Astrocyte of the cerebellum (primary cell): ENCODE measurements around the gene VSX2.

Experiments used
- DNase-seq: peaks from one replicate; pipeline ENCODE4 v3.0.0-alpha.2; 2011; ENCODE audit warnings: low read depth
- H3K4me3 ChIP-seq: 2 replicates; pipeline ENCODE4 v1.5.1; 2011; ENCODE audit warnings: mild to moderate bottlenecking, low read depth, low read length, moderate library complexity
- in situ Hi-C: cut with HindIII; loops from 2 replicates; pipeline ENCODE4 v1.10.0; 2017; ENCODE audit warnings: low sequenced_read_pairs
- TF ChIP-seq, protein P1 (sequence below): IDR thresholded peaks from 2 replicates; pipeline ENCODE4 v1.5.1; 2012; ENCODE audit warnings: low read length, low read depth, moderate library complexity, mild to moderate bottlenecking; ENCODE audit errors: missing control alignments

Gene VSX2

DNA sequence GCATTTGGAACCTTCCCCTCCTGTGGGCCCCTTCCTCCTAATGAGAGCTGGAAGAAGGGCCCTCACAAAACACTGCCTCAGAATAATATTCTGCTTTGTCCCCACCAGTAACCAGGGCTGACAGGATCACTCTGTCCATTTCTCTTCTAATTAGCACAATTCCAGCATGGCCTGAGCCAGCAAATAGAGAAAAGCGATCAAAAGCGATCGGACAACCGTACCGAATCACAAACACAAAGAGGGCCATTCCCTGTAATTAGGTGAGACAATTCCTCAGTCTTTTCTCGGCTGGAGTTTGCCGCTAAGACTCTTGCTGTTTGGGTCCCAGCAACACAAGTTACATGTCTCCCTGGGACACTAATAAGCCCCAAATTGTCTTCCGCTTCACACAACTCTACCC is 35.6 kb upstream of the VSX2 start:
- TF ChIP-seq, protein P1, sequence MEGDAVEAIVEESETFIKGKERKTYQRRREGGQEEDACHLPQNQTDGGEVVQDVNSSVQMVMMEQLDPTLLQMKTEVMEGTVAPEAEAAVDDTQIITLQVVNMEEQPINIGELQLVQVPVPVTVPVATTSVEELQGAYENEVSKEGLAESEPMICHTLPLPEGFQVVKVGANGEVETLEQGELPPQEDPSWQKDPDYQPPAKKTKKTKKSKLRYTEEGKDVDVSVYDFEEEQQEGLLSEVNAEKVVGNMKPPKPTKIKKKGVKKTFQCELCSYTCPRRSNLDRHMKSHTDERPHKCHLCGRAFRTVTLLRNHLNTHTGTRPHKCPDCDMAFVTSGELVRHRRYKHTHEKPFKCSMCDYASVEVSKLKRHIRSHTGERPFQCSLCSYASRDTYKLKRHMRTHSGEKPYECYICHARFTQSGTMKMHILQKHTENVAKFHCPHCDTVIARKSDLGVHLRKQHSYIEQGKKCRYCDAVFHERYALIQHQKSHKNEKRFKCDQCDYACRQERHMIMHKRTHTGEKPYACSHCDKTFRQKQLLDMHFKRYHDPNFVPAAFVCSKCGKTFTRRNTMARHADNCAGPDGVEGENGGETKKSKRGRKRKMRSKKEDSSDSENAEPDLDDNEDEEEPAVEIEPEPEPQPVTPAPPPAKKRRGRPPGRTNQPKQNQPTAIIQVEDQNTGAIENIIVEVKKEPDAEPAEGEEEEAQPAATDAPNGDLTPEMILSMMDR: no peak
- DNase-seq: no peak
- no peak overlapping the region for H3K4me3 ChIP-seq
- in situ Hi-C loops: no loop called here

DNA sequence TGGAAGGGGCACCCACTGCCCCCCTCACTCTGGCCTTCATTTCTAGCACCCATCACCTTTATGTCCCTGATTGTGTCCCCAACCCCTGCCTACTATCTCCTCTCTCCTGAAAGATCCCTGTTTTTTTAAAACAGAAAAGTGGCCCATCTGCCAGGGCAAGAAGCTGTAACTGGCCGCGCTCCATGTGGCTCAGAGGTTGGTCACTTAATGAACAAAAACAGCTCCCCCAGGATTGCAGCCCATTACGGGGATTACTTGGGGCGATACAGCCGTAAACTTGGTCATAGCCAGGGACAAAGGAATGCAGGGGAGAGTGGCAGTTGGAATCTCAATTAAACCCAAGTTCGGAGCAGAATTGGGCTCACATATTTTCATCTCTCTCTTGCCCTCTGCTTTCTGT is 34.8 kb upstream of the VSX2 start:
- TF ChIP-seq, protein P1: no peak
- in situ Hi-C loops: no loop called here
- H3K4me3 ChIP-seq: no peak overlapping the region
- DNase-seq: no peak

DNA sequence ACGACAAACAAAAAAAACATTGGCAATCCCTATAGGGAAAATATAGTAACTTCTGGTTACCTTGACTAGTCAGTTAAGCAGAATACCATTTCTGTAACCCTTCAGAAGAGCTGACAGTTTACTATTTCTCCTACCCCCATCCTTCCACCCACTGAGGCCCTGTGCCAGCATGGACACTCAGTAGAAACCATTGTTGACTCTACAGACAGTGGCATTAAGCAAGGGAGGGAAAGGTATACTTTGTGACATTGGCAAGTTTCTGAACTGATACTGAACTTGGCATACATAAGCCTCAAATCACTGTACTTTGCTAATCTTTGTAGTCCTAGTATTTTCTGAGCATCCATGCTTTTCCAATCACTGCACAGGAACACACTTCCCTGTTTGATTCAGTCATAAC is 33.4 kb upstream of the VSX2 start:
- no peak for DNase-seq
- TF ChIP-seq, protein P1: no peak
- in situ Hi-C loops: no loop called here
- H3K4me3 ChIP-seq: no peak overlapping the region

DNA sequence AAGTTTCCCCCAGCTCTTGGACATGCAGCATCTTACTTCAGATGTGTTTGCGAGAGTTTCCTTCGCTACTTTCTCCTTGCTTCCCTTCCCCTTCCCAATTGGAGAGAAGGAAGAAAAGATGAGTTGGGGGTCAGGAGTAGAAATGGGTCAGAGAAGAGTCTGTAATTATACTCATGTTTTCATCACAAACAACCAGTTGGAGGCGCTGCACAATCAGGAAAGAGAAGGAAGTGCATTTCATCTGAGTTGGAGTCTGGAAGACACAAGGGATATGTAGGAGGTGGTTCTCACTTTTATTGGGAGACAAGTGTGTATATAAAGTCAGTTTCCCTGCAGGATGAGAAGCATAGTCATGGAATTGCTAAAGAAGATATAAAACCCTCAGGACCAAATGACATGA is 31.3 kb upstream of the VSX2 start:
- TF ChIP-seq, protein P1: no peak
- DNase-seq: no peak
- in situ Hi-C loops: no loop called here
- no peak overlapping the region for H3K4me3 ChIP-seq

DNA sequence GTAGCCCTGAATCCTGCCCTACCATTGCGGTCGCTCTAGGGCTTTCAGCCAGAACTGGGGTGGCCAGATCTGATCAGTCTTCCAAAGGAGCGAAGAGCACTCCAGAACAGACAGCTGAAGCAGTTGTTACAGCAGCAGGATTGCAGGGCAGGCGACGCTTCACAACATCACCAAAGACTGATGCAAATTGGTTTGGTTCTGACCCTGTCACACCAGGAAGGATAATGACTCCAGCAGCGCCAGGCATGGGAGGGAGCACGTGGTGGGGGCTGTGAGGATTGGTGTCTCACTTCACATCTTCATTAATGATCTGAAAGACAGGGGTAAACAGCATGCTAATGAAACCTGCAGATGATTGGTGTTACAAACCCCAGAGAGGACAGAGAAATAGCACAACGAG is 30.6 kb upstream of the VSX2 start:
- no peak for DNase-seq
- TF ChIP-seq, protein P1: no peak
- in situ Hi-C loops: no loop called here
- no peak overlapping the region for H3K4me3 ChIP-seq

DNA sequence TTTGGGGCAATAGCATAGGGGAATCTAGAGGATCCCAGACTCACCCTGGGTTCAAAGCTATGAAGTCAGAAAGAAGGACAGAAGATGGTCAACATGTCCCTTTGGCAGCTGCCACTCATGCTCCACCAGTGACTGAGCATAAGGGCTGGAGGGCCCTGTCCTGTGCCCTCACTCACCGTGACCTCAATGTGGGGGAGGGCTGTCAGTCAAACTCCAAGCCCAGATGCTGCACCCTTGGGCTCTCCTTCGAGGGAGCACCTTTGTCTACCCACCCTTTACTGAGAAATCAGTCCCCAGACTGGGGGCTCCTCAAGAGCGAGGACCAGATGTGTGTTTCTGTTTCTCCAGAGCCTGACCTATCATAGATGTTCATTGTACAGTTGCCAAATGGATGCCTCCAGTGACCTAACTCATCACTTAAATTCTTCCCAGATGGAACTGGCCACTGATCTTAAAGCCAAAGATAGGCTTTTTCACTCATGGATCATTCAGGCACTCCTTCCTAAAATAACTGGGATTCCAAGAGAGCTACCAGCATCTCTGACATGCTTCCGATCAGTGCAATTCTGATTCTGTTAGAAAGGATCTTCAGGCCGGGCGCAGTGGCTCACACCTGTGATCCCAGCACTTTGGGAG is 27.2 kb upstream of the VSX2 start:
- DNase-seq: no peak
- TF ChIP-seq, protein P1: no peak
- no peak overlapping the region for H3K4me3 ChIP-seq
- in situ Hi-C loops: no loop called here
